A673 (cell line): Measurements from ENCODE around the gene PCSK6.

ENCODE experiments used
- CTCF ChIP-seq: fragments of 300-800, 200-600 bp; sonication (generic); conservative IDR thresholded peaks from 2 replicates; pipeline ENCODE4 v1.5.1; 2017; ENCODE audit warnings: low read depth, mild to moderate bottlenecking, antibody characterized with exemption, low read length, moderate library complexity, mixed read lengths
- EZH2 ChIP-seq: fragments of 200-600 bp; sonication (generic); IDR thresholded peaks from 2 replicates; pipeline ENCODE4 v1.6.1; 2017; ENCODE audit warnings: borderline replicate concordance, low read depth, mild to moderate bottlenecking, mixed read lengths, antibody characterized with exemption, low read length; ENCODE audit not compliant: poor library complexity, severe bottlenecking

GRCh38 chr15:101533371-101534140, 44.0 kb upstream of the PCSK6 start:
- TF ChIP-seq CTCF, result no peak
- no peak for TF ChIP-seq EZH2
